GM12872 (cell line): ENCODE results near the gene TEX38.

Experiments
- CTCF ChIP-seq: IDR thresholded peaks from 3 replicates; pipeline ENCODE4 v1.5.1; 2011; ENCODE audit warnings: low read depth, mild to moderate bottlenecking, low read length, moderate library complexity; ENCODE audit not compliant: insufficient read depth

TEX38 gene

GRCh38 chr1:46691997-46692790, 20.5 kb downstream of the TEX38 start:
- TF ChIP-seq CTCF: no peak

- no peak for TF ChIP-seq CTCF
Measured at GRCh38 chr1:46692811-46693770, 21.4 kb downstream of the TEX38 start.

- TF ChIP-seq CTCF: no peak
Measured at GRCh38 chr1:46697053-46697452, 25.4 kb downstream of the TEX38 start.

GRCh38 chr1:46699666-46700065, 28.0 kb downstream of the TEX38 start:
- no peak for TF ChIP-seq CTCF

GRCh38 chr1:46703927-46704641, 32.4 kb downstream of the TEX38 start:
- no peak for TF ChIP-seq CTCF

GRCh38 chr1:46705408-46705807, 33.8 kb downstream of the TEX38 start:
- TF ChIP-seq CTCF: no peak

- TF ChIP-seq CTCF: no peak
Measured at GRCh38 chr1:46708121-46708520, 36.5 kb downstream of the TEX38 start.
